ENCODE measurements around the gene OR5H2.
"Not testable (repeated sequence)": the region's sequence is repeated elsewhere in the genome, so short reads cannot be mapped to it uniquely, and the experiment has no call there.

OR5H2 gene

GRCh38 chr3:98282205-98282604 lies at the start of gene OR5H2:
TSS of gene OR5H2 (plus strand) at chr3:98282505. CDS start at chr3:98282903, 398 bp downstream.
- no peak for DNase-seq

DNA sequence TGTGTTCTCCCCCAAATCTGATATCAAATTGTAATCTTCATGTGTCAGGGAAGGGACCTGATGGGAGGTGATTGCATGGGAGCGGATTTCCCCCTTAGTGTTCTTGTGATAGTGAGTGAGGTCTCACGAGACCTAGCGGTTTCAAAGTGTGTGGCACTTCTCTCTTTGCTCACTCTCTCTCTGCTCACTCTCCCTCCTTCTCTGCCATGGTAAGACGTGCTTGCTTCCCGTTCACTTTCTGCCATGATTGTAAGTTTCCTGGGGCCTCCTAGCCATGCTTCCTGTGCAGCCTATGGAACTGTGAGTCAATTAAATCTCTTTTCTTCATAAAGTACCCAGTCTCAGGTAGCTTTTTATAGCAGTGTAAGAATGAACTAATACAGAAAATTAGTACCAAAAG lies 48.8 kb upstream of the OR5H2 start:
- no peak for DNase-seq

- no peak for DNase-seq
Measured at GRCh38 chr3:98240131-98240530, 42.2 kb upstream of the OR5H2 start.

- no peak for DNase-seq
Measured at GRCh38 chr3:98242155-98242554, 40.1 kb upstream of the OR5H2 start.

DNA sequence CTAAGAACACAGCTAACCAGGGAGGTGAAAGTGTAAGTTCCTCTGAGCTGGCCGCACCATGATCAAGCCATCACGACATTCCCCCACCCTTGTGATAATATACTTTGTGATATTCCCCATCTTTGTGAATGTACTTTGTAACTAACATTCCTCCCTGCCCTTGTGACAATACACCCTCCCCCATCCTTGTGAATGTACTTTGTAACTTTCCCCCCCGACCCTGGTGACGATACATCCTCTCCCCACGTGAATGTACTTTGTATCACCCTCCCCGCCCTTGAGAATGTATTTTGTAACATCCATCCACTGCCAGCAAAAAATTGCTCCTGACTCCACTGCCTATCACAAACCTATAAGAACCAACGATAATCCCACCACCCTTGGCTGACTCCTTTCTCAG lies 38.5 kb upstream of the OR5H2 start:
- no peak for DNase-seq

DNA sequence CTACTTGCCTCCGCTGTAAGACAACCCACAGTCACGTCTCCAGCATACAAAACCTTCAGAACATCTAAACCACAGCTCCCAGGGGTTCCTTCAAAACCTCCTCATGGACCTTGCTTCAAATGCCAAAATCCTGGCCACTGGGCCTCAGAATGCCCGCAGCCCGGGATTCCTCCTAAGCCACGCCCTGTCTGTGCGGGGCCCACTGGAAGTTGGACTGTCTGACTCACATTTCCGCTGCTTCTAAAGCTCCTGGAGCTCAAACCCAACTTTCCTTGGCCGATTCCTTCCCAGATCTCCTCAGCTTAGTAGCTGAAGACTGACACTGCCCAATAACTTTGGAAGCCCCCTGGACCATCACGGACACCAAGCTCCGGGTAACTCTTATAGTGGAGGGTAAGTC lies 36.2 kb upstream of the OR5H2 start:
- no peak for DNase-seq

DNA sequence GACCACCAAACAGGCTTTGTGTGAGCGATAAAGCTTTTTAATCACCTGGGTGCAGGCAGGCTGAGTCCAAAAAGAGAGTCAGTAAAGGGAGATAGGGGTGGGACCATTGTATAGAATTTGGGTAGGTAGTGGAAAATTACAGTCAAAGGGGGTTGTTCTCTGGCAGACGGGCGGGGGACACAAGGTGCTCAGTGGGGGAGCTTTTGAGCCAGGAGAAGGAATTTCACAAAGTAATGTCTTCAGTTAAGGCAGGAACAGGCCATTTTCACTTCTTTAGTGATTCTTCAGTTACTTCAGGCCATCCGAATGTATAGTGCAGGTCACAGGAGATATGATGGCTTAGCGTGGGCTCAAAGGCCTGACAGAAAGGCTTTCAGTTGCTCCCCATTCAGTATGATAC lies 26.3 kb upstream of the OR5H2 start:
- DNase-seq = not testable (repeated sequence)

DNA sequence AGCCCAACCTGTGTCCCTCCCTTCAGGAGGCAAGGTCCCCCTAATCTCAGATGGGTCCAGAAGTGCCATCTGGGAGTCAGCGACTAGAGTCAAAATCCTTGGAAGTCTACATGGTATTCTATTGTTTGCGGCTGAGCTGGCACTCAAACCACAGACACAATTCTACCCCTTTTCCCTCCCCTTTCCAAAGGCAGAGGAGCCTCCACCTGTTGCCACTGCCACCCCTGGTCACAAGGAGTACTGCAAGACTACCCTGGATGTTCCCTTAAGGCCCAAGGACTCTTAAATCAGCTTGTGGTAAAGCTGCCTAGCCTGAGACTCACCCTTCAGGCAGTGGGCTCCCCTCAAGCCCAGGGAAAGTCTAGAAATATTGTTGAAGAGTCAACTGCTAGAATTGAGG lies 22.6 kb upstream of the OR5H2 start:
- DNase-seq = peak in 1 of 2 donors; percentile 5

DNA sequence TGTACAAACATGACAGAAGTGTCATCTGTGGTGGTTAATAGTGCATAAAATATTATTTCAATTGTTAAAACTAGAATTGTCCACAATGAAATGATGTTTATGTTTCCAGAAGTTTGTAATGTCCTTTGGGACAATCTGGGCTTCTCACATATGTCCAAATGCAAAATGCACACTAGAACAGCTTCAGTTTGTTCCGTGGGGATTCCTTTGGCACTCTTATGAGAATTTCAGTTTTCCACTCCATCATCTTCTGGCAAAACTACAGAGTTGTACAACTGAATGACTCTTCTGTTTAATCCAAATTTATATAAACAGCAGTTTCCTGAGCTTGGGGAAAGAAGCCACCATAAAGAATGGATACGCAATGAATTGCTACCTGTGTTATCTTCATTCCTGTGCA lies 20.3 kb upstream of the OR5H2 start:
- no peak for DNase-seq

DNA sequence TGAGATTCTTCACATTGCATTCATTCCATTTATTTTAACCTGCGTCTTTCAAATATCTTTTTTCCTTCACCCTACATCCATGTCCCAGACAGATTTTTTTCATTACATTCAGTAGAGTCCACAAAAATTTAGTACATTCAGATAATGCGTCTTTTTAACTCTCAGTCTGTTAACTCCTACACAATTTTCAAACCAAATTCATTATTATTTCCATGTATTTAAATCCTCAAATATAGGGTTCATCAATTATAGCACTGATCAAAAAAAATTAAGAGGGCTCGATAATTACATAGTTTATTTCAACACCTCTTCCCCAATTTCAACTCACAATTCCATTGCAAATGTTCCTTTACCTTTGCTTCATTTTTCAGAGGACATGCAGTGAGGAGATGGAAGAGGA lies 18.4 kb upstream of the OR5H2 start, which contains the start of gene OR5H6:
Gene OR5H6 (plus strand): TSS at position 301 of the 400 bp plus-strand sequence. CDS start 89 bp downstream, at position 390.
- no peak for DNase-seq

- no peak for DNase-seq
Measured at GRCh38 chr3:98269846-98270245, 12.5 kb upstream of the OR5H2 start.

DNA sequence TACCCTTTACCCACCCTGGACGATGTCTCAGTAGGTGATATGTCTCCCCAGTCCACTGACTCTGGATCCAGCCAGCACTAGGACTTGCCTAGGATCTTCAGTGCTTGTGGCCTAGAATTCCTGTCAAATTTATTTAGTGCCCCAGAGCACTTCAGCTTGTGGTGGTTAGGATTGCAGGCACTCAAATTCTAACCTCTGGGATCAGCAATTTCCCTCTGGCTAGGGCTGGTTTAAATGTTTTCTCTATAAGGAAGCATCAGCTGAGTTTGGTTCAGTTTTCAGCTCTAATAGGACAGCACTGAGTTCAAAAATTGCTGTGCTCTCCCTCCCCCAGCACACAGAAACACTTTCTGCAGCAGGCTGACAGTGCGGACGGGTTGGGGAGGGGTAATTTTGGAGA lies 10.2 kb upstream of the OR5H2 start:
- DNase-seq = no peak

GRCh38 chr3:98274914-98275313 lies 7.4 kb upstream of the OR5H2 start:
- no peak for DNase-seq

DNA sequence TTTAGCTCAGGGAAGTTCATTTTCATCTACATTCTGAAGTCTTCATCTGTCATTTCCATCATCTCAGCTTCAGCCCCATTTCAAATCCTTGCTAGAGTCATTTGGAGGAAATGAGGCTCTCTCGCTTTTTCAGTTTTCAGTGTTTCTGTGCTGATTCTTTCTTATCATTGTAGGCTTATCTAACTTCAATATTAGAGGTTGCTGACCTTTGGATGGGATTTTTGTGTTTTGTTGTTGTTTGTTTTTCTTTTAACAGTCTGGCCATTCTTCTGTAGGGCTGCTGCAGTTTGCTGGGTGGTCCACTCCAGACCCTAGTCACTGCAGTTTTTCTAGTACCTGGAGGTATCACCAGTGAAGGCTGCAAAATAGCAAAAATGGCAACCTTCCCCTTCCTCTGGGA lies 8.6 kb downstream of the OR5H2 start:
- no peak for DNase-seq

DNA sequence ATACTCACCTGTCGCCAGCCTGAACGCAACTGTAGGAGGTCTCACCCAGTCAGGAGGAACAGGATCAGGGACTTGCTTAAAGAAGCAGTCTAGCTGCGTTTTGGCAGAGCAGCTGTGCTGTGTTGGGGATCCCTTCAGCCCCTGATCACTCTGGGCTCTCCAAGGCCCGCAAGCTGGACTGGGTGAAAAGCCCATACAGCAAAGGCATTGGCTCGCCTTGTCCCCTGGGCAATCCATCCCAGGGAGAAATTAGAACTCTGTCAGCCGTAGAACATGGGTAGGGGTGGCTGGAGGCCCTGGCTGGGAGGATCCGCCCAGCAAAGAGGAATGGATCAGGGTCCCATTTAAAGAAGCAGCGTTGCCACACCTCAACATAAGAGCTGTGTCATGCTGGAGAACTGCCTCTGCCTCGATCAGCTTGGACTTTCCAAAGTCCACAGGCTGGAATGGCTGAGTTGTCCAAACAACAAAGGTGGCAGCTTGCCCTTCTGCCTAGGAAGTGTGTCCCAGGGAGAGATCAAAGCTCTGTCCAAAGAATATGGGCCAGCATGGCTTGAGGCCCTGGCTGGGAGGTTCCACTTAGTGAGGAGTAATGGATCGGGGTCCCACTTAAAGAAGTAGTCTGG lies 9.1 kb downstream of the OR5H2 start:
- DNase-seq = no peak

- DNase-seq = no peak
Measured at GRCh38 chr3:98322101-98322500, 39.8 kb downstream of the OR5H2 start.

GRCh38 chr3:98322686-98323085 lies 40.4 kb downstream of the OR5H2 start:
- DNase-seq = no peak

- no peak for DNase-seq
Measured at GRCh38 chr3:98323425-98323824, 41.1 kb downstream of the OR5H2 start.

GRCh38 chr3:98325055-98325454 lies 42.8 kb downstream of the OR5H2 start:
- no peak for DNase-seq

DNA sequence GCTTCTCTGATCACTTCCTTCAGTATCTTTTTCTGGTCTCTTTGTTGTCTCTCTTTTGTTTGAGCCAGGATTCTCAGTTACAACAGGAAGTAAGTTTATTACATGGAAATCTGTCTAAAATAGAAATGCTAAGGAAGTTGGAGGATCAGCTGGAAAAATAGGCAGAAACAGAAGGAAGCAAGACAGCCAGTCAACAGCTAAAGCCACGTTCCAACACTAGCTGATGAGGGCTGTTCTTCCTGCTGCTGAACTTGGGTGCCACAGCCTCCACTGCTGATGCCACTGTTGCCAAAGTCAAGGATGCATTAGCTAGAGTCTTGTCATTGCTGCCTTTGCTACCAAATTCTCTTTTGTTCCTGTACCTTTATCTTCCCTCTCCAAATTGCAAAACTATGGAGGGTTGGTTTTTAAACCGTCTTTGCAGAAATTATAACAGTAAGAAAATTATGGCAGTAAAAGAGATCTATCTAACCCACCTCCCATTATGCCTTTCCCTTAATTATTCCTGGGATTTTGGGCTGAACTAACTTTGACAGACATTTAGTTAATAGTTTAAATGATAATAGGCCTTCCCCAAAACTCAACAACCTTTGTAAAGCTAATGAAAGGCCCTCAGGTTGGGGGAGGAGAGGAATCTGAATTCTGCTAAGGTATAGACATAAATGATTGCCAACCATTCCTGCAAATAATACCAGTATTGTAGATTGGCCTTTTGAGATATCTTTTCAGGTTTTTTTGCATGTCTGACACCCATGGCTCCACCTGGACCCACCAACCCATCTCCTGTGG lies 44.0 kb downstream of the OR5H2 start:
- no peak for DNase-seq

GRCh38 chr3:98326945-98327344 lies 44.6 kb downstream of the OR5H2 start:
- no peak for DNase-seq

GRCh38 chr3:98328933-98329332 lies 46.6 kb downstream of the OR5H2 start:
- no peak for DNase-seq

GRCh38 chr3:98329392-98330124 lies 47.3 kb downstream of the OR5H2 start:
- peak; percentile 47 to 50 for DNase-seq

- DNase-seq = no peak
Measured at GRCh38 chr3:98331329-98331728, 49.0 kb downstream of the OR5H2 start.
